ENCODE results near the gene SLC24A3.

Gene SLC24A3

GRCh38 chr20:19336631-19337030 lies 124.2 kb downstream of the SLC24A3 start:
- no peak for DNase-seq (ENCODE audit: low read depth in 1 of 2, low spot score in 1 of 2)

GRCh38 chr20:19338380-19338779 lies 125.9 kb downstream of the SLC24A3 start:
- no peak for DNase-seq (ENCODE audit: low read depth in 1 of 2, low spot score in 1 of 2)

- DNase-seq (ENCODE audit: low read depth in 1 of 2, low spot score in 1 of 2) = no peak
These were observed 126.5 kb downstream of the SLC24A3 start for GRCh38 chr20:19338960-19339359.

- DNase-seq (ENCODE audit: low read depth in 1 of 2, low spot score in 1 of 2) = no peak
These were observed 129.1 kb downstream of the SLC24A3 start for GRCh38 chr20:19341348-19342053.

GRCh38 chr20:19344341-19344740 lies 131.9 kb downstream of the SLC24A3 start:
- DNase-seq (ENCODE audit: low read depth in 1 of 2, low spot score in 1 of 2) = no peak

GRCh38 chr20:19347943-19348456 lies 135.6 kb downstream of the SLC24A3 start:
- no peak for DNase-seq (ENCODE audit: low read depth in 1 of 2, low spot score in 1 of 2)

- no peak for DNase-seq (ENCODE audit: low read depth in 1 of 2, low spot score in 1 of 2)
These were observed 136.1 kb downstream of the SLC24A3 start for GRCh38 chr20:19348582-19348981.

- DNase-seq (ENCODE audit: low read depth in 1 of 2, low spot score in 1 of 2) = no peak
These were observed 137.4 kb downstream of the SLC24A3 start for GRCh38 chr20:19349879-19350278.

- DNase-seq (ENCODE audit: low read depth in 1 of 2, low spot score in 1 of 2) = no peak
These were observed 139.1 kb downstream of the SLC24A3 start for GRCh38 chr20:19351542-19351941.

- DNase-seq (ENCODE audit: low read depth in 1 of 2, low spot score in 1 of 2) = no peak
These were observed 142.5 kb downstream of the SLC24A3 start for GRCh38 chr20:19354950-19355349.

GRCh38 chr20:19361790-19362189 lies 149.3 kb downstream of the SLC24A3 start:
- DNase-seq (ENCODE audit: low read depth in 1 of 2, low spot score in 1 of 2) = no peak

GRCh38 chr20:19363476-19363875 lies 151.0 kb downstream of the SLC24A3 start:
- no peak for DNase-seq (ENCODE audit: low read depth in 1 of 2, low spot score in 1 of 2)

GRCh38 chr20:19367591-19367990 lies 155.1 kb downstream of the SLC24A3 start:
- no peak for DNase-seq (ENCODE audit: low read depth in 1 of 2, low spot score in 1 of 2)

GRCh38 chr20:19368351-19368750 lies 155.9 kb downstream of the SLC24A3 start:
- DNase-seq (ENCODE audit: low read depth in 1 of 2, low spot score in 1 of 2) = no peak

- no peak for DNase-seq (ENCODE audit: low read depth in 1 of 2, low spot score in 1 of 2)
These were observed 157.9 kb downstream of the SLC24A3 start for GRCh38 chr20:19370076-19371075.

GRCh38 chr20:19371112-19371511 lies 158.7 kb downstream of the SLC24A3 start:
- DNase-seq (ENCODE audit: low read depth in 1 of 2, low spot score in 1 of 2) = no peak

- no peak for DNase-seq (ENCODE audit: low read depth in 1 of 2, low spot score in 1 of 2)
These were observed 161.8 kb downstream of the SLC24A3 start for GRCh38 chr20:19374216-19374615.

GRCh38 chr20:19375395-19375794 lies 163.0 kb downstream of the SLC24A3 start:
- DNase-seq (ENCODE audit: low read depth in 1 of 2, low spot score in 1 of 2) = no peak

GRCh38 chr20:19375801-19376200 lies 163.4 kb downstream of the SLC24A3 start:
- no peak for DNase-seq (ENCODE audit: low read depth in 1 of 2, low spot score in 1 of 2)

- no peak for DNase-seq (ENCODE audit: low read depth in 1 of 2, low spot score in 1 of 2)
These were observed 164.2 kb downstream of the SLC24A3 start for GRCh38 chr20:19376451-19377229.

GRCh38 chr20:19378058-19378457 lies 165.6 kb downstream of the SLC24A3 start:
- no peak for DNase-seq (ENCODE audit: low read depth in 1 of 2, low spot score in 1 of 2)
